Melanocyte of skin (primary cell): ENCODE results near the gene UGP2. TPM values are rescaled to one million over a fixed set of nuclear protein-coding genes. Genes with fewer than 3 reads are reported as not detected.

ENCODE experiments used
- small RNA-seq, 2 donors: library from RNA; depleted of rRNA; stranded (forward); fragments of <200 nt; gene quantifications; one replicate each; pipeline ENCODE3, GENCODE V24; 2012
- total RNA-seq, 2 donors: library from RNA; depleted of rRNA; stranded (reverse); fragments of >200 nt; gene quantifications; 2 replicates each; pipeline ENCODE4 v1.2.3, GENCODE V29; 2012

UGP2 gene
- total RNA-seq, result 10 to 100 TPM; 29.6 to 52.3 TPM

GRCh38 chr2:63841254-63842022, at the start of gene UGP2:
UGP2 (plus strand) TSS chr2:63841896; CDS start chr2:63842186, 290 bp downstream.

Small RNA genes within 50 kb of the gene (small RNA-seq; reads per million reads assigned to genes)
- gene RF01293, result 0 reads per million in 2 donors

Other genes with a start within 250 kb of the UGP2 start
- gene VPS54, start 177.5 kb downstream of the UGP2 start, total RNA-seq, result 10 to 100 TPM; 15.1 to 18.6 TPM